Ureter (tissue), 1 donor: Measurements from ENCODE around the gene TELO2. TPM values are rescaled to one million over a fixed set of nuclear protein-coding genes. Genes with fewer than 3 reads are reported as not detected.

Experiments
- DNase-seq: peaks from one replicate; pipeline ENCODE4 v3.0.0-alpha.2; 2020; ENCODE audit warnings: low spot score
- total RNA-seq: library from RNA; stranded (reverse); gene quantifications from one replicate; pipeline ENCODE4 v1.2.4, GENCODE V29; 2023
- donor health status: DM: yes; HTN: yes; CAD: no.

The TELO2 gene
- total RNA-seq, 1 donor from 2014 or later = 58.7 TPM

- no peak for DNase-seq
Measured at GRCh38 chr16:1518626-1519135, 25.5 kb downstream of the TELO2 start.

DNA sequence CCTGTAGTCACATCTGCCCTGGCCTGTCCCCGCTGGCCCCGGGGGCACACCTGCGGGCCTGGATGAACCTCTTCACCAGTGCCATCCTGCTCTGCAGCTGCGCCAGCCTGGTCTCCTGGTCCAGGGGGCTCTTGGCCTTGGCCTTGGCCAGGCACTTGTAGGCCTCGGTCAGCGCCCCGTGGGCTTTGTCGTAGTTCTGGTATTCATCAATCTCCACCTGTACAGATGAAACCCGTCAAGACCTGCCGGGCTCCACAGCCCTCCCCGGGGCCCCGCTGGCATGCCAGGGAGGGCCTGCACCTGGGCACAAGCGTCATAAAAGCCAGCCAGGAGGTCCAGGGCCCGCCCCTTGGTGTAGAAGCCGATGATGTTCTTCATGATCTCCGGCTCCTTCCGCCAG is 26.7 kb downstream of the TELO2 start:
- no peak for DNase-seq

- DNase-seq = no peak
Measured at GRCh38 chr16:1520461-1520860, 27.3 kb downstream of the TELO2 start.

- no peak for DNase-seq
Measured at GRCh38 chr16:1523581-1524245, 30.6 kb downstream of the TELO2 start.

GRCh38 chr16:1524366-1524765 is 31.2 kb downstream of the TELO2 start:
- DNase-seq = no peak

GRCh38 chr16:1525871-1526607 is 32.9 kb downstream of the TELO2 start:
- no peak for DNase-seq

- DNase-seq = no peak
Measured at GRCh38 chr16:1526608-1527555, 33.7 kb downstream of the TELO2 start.

GRCh38 chr16:1527836-1528811 is 35.0 kb downstream of the TELO2 start:
- no peak for DNase-seq

GRCh38 chr16:1528921-1529537 is 35.9 kb downstream of the TELO2 start:
- no peak for DNase-seq

DNA sequence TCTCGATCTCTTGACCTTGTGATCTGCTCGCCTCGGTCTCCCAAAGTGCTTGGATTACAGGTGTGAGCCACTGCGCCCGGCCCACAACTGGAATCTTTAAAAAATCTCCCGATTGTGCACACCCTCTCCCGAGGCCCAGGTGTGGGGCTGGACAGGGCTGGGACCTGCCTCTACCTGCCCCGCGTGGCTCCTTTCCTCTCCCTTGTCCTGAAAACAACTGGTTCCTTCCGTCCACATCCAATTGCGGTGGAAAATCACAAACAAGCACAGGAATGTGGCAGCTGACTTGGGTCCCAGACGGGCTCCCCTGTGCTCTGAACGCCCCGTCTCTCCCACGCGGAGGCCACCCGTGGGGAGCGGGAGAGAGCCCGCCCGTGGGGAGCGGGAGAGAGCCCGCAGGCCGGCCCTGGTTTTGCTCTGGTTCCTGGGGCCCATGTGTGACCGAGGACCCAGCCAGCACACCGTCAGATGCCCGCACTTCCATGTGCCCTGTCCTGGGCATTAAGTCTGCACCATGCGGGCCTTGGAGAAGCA is 37.3 kb downstream of the TELO2 start:
- DNase-seq = no peak

GRCh38 chr16:1530883-1531637 is 37.9 kb downstream of the TELO2 start:
- no peak for DNase-seq

DNA sequence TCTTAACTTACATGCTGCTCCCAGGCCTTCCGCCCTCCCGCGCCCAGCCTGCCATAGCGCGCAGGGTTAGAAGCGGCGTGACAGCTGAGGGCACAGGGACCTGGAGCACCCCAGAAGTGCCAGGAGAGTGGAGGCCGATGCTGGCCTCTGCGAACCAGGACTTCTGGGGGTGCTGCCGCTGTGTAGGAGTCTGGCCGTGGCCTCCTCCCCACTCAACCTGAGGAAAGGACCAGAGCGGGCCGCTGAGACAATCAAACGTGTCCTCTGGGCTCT is 38.4 kb downstream of the TELO2 start:
- no peak for DNase-seq

- DNase-seq = peak; percentile 84
Measured at GRCh38 chr16:1532081-1532760, 39.1 kb downstream of the TELO2 start.

- DNase-seq = no peak
Measured at GRCh38 chr16:1532771-1533170, 39.6 kb downstream of the TELO2 start.

- DNase-seq = no peak
Measured at GRCh38 chr16:1533443-1533951, 40.3 kb downstream of the TELO2 start, which contains the start of gene TMEM204. TSS of gene TMEM204 (plus strand) at chr16:1533666. CDS start at chr16:1534276, 610 bp downstream.

DNA sequence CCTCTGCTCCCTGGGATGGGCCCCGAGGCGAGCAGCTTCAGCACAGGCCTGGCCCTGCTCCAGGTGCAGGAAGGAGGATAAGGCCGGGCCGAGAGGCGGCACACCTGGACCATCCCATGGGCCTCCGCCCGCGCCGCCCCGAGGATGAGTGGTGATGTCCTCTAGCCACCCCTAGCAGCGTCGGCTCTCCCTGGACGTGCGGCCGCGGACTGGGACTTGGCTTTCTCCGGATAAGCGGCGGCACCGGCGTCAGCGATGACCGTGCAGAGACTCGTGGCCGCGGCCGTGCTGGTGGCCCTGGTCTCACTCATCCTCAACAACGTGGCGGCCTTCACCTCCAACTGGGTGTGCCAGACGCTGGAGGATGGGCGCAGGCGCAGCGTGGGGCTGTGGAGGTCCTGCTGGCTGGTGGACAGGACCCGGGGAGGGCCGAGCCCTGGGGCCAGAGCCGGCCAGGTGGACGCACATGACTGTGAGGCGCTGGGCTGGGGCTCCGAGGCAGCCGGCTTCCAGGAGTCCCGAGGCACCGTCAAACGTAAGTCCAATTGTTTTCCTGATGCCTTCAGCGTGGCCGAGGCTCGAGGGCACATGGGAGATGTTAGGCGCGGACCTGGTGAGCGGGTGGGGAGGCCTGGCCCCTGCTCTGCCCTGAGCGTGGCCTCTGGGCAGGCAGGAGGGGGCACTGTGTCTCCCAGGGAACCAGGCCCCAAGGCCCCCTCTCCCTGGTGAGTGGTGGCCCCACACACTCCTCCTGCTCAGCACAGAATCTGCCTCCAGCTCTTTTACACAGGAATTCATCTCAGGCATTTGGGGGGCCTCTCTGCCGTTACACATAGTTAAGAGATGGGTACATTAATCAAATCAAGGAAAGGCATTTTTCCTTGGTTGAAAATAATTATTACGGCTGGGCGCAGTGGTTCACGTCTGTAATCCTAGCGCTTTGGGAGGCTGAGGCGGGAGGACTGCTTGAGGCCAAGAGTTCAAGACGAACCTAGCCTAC is 41.2 kb downstream of the TELO2 start:
- DNase-seq = no peak
